ENCODE results near the gene INPP4B. TPM values are rescaled to one million over a fixed set of nuclear protein-coding genes. Genes with fewer than 3 reads are reported as not detected.

INPP4B gene
- total RNA-seq, 2 experiments from 2014 or later: 55.7 to 60.5 TPM

DNA sequence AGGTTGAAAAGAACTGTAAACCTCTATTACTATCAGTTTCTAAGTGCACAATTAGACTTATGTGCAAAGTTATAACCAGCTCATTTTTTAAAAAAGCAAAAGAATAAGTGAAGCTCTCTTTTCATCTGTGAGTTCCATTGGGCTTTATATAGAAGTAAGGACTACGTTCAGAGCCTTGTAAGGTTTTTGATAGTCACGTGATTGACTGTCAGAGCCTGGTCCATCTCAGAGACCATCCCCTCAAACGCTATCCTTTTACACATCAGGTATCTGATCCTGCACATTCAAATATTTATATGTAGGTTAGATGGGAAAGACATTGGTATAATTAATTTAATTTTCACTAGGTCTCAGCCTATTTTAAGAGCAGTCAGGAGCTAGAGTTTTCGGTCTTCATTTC is 279.3 kb downstream of the INPP4B start:
- peak overlapping the region; percentile 94 for H3K27ac Mint-ChIP-seq

DNA sequence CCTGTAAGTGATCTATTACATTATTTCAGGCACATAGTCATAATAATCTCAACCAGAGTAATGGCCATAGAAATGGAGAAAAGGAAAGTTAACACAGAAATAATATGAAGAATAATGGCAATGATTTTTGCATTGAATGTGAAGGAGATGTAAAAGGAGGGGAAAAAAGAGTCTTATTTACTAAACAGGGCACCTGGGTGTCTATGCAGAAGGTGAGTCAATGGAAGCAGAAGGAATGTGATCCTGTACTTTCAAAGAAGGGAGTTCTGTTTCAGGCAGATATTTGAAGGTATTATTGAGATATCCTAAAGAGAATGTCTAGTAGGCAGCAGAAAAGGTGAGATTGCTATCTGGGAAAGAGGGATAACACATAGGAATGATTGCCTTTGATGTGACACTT is 279.9 kb downstream of the INPP4B start:
- H3K27me3 Mint-ChIP-seq (ENCODE audit: low read depth): no peaks in the 10 kb centered on the region
- DNase-seq: no peak
- peak overlapping the region; percentile 77 for H3K4me3 Mint-ChIP-seq
- no peaks in the 10 kb centered on the region for H3K9me3 Mint-ChIP-seq
- peak overlapping the region; percentile 94 for H3K27ac Mint-ChIP-seq
- intact Hi-C loops (cut with micrococcal nuclease): loop anchor here (1.0 to 5.0 kb wide), 10 partner anchors 31 to 1345 kb away; partner anchors contain the start of genes INPP4B, SMARCA5 and ZNF330
- H3K36me3 Mint-ChIP-seq (ENCODE audit: low read depth): peaks cover 45% of the 10 kb centered on the region
- peaks cover 47% of the 10 kb centered on the region for H3K4me1 Mint-ChIP-seq (ENCODE audit: low read depth)
- CTCF ChIA-PET: interaction anchor here (1.2 to 2.8 kb wide), 9 partner anchors 9 to 272 kb away, joined by 4 to 27 read pairs (median 8); no protein-coding TSS in a partner anchor

More for the DNA sequence above, 279.3 kb downstream of the INPP4B start:
- Mint-ChIP-seq H3K4me3 (peak overlapping the region; percentile 77), H3K9me3 (no peaks in the 10 kb centered on the region), H3K36me3 (ENCODE audit: low read depth) (peaks cover 45% of the 10 kb centered on the region), H3K4me1 (ENCODE audit: low read depth) (peaks cover 48% of the 10 kb centered on the region), H3K27me3 (ENCODE audit: low read depth) (no peaks in the 10 kb centered on the region)
- CTCF ChIA-PET: interaction anchor here (0.8 to 2.8 kb wide), 16 partner anchors 9 to 272 kb away, joined by 3 to 27 read pairs (median 6); no protein-coding TSS in a partner anchor
- no peak for DNase-seq
- intact Hi-C loops (cut with micrococcal nuclease): loop anchor here (1.0 to 5.0 kb wide), 13 partner anchors 32 to 1346 kb away; partner anchors contain the start of genes INPP4B, SMARCA5 and ZNF330

DNA sequence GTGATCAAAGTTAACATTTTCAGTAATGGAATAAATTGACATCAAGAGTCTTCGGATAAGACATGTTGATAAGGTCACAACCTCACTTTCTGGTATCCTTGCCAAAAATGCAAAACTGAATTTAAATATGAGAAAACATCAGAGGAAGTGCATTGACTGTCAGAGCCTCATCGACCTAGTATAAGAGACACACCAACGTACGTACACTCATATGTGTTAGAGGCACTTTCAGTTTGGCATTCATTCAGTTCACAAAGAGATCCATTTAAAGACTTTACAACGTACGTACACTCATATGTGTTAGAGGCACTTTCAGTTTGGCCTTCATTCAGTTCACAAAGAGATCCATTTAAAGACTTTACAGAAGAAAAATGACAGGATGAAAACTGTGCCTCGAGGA is 280.3 kb downstream of the INPP4B start:
- peak overlapping the region; percentile 94 for H3K27ac Mint-ChIP-seq
- DNase-seq: peak; percentile 43
- H3K36me3 Mint-ChIP-seq (ENCODE audit: low read depth): peaks cover 41% of the 10 kb centered on the region
- H3K4me3 Mint-ChIP-seq: peak overlapping the region; percentile 77
- peaks cover 43% of the 10 kb centered on the region for H3K4me1 Mint-ChIP-seq (ENCODE audit: low read depth)
- intact Hi-C loops (cut with micrococcal nuclease): loop anchor here (1.0 to 5.0 kb wide), 15 partner anchors 9 to 1345 kb away; partner anchors contain the start of genes INPP4B, SMARCA5 and ZNF330
- H3K9me3 Mint-ChIP-seq: no peaks in the 10 kb centered on the region
- CTCF ChIA-PET: interaction anchor here (1.2 to 2.5 kb wide), 3 partner anchors 163 to 271 kb away, joined by 4 to 10 read pairs (median 8); no protein-coding TSS in a partner anchor
- H3K27me3 Mint-ChIP-seq (ENCODE audit: low read depth): no peaks in the 10 kb centered on the region

DNA sequence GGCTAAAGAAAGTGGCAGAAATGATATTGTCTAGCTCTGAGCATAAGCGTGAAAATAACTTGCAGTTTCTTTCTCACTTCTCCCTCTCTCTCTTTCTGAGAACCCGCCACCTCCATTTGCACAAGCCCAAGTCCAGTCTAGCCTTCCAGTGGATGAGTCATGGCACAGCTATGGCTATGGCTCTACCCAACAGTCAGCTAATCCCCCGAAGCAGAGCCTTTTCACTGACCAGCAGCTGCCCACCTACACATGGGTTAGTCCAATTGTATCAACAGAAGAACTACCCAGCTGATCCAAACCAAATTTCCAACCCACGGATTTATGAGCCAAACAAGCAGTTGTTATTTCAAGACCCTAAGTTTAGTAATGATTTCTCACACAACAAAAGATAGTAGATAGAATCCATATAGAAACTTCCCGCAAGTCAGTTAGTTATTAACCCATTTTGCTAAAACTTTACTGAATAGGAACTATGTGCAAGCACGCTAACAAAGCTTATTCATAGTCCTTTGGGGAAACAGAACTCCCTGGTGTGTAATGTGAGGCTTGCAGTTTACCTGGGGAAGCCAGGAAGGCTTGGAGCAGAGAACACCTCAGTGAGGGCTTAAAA is 282.3 kb downstream of the INPP4B start:
- CTCF ChIA-PET: interaction anchor here (1.7 kb wide), 1 partner anchor 64 kb away, joined by 4 read pairs; no protein-coding TSS in a partner anchor
- peak overlapping the region; percentile 90 for H3K27ac Mint-ChIP-seq
- no peaks in the 10 kb centered on the region for H3K27me3 Mint-ChIP-seq (ENCODE audit: low read depth)
- intact Hi-C loops (cut with micrococcal nuclease): no loop called here
- DNase-seq: no peak
- H3K9me3 Mint-ChIP-seq: no peaks in the 10 kb centered on the region
- peaks cover 52% of the 10 kb centered on the region for H3K4me1 Mint-ChIP-seq (ENCODE audit: low read depth)
- H3K36me3 Mint-ChIP-seq (ENCODE audit: low read depth): peaks cover 30% of the 10 kb centered on the region
- peak overlapping the region; percentile 32 for H3K4me3 Mint-ChIP-seq

DNA sequence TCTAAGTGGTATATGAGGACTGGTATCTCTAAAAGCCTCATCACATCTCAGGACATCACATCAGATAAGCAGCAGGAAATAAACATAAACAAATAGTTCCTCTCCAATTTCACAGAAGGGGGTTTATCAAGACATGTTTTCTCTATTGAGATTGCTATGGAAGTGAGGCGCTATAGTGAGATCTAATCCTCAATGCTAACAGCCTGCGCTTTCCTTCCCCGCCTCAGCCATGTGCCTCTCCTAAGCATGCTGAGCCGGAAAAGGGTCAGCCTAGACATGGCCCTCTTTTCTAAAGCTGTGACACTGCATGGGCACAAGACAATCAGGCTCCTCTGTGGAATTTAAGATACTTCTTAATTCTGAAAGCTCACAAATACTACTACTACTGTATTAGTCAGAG is 286.1 kb downstream of the INPP4B start:
- peaks cover 3% of the 10 kb centered on the region for H3K36me3 Mint-ChIP-seq (ENCODE audit: low read depth)
- no peak for DNase-seq
- peak overlapping the region; percentile 52 for H3K4me3 Mint-ChIP-seq
- intact Hi-C loops (cut with micrococcal nuclease): no loop called here
- H3K4me1 Mint-ChIP-seq (ENCODE audit: low read depth): peaks cover 77% of the 10 kb centered on the region
- H3K27ac Mint-ChIP-seq: peak overlapping the region; percentile 71
- CTCF ChIA-PET: interaction anchor here (0.9 to 1.4 kb wide), 2 partner anchors 12 to 206 kb away, joined by 3 to 5 read pairs; no protein-coding TSS in a partner anchor
- H3K27me3 Mint-ChIP-seq (ENCODE audit: low read depth): no peaks in the 10 kb centered on the region
- no peaks in the 10 kb centered on the region for H3K9me3 Mint-ChIP-seq

DNA sequence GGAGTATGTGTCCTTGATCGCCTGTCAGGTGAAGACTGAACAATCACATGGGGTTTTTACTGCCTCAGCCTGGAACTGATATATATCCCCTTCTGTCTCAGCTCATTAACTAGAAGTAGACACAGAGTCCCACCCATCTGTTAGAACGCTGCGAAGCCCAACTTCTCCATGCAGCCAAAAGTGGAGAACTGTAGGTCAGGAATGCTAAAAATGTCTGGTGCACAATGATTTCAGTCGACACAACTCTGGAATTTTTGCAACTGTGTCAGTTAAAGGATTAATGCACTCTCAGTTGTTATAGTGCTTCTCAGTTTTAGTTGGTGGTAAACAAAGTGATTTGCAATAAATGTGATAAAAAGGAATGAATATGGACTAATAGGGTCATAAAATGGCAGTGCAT is 287.2 kb downstream of the INPP4B start:
- Mint-ChIP-seq H3K27ac (peak overlapping the region; percentile 84), H3K4me3 (peak overlapping the region; percentile 49), H3K9me3 (no peaks in the 10 kb centered on the region), H3K27me3 (ENCODE audit: low read depth) (no peaks in the 10 kb centered on the region), H3K4me1 (ENCODE audit: low read depth) (peaks cover 77% of the 10 kb centered on the region), H3K36me3 (ENCODE audit: low read depth) (peaks cover 7% of the 10 kb centered on the region)
- intact Hi-C loops (cut with micrococcal nuclease): loop anchor here (1.0 kb wide), 1 partner anchor 9 kb away; no protein-coding TSS in a partner anchor
- no peak for DNase-seq
- CTCF ChIA-PET: interaction anchor here (0.7 to 3.3 kb wide), 4 partner anchors 8 to 1974 kb away, joined by 3 to 14 read pairs (median 4); no protein-coding TSS in a partner anchor

DNA sequence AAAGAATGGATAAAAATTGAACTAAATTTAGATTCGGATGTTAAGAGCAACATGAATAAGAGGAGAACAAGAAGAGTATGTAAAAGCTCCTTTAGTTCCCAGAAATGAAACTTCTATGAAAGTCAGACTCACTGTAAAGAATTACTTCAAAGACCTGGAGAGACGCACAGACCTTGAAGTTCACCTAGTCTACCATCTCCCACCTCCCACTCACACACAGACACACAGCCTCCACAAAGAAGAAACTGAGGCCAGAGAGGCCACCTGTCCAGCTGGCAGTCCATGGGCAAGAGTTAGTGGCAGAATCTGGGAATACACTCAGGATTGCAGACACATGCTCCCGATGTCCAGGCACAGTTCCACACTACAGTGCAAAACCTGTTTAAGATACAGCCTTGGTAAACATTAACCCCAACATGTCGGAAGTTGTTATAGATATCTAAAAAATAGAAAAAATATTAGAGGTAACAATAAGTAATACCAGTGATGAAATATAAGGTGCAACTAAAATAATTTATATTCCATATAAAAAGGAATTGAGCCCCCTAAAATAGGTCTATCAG is 288.8 kb downstream of the INPP4B start:
- peak overlapping the region; percentile 91 for H3K27ac Mint-ChIP-seq
- peaks cover 78% of the 10 kb centered on the region for H3K4me1 Mint-ChIP-seq (ENCODE audit: low read depth)
- H3K9me3 Mint-ChIP-seq: no peaks in the 10 kb centered on the region
- H3K27me3 Mint-ChIP-seq (ENCODE audit: low read depth): no peaks in the 10 kb centered on the region
- peaks cover 4% of the 10 kb centered on the region for H3K36me3 Mint-ChIP-seq (ENCODE audit: low read depth)
- DNase-seq: no peak
- CTCF ChIA-PET: interaction anchor here (0.7 to 3.3 kb wide), 6 partner anchors 10 to 209 kb away, joined by 3 to 14 read pairs (median 4); no protein-coding TSS in a partner anchor
- H3K4me3 Mint-ChIP-seq: peak overlapping the region; percentile 60
- intact Hi-C loops (cut with micrococcal nuclease): loop anchor here (2.0 kb wide), 2 partner anchors 151 to 267 kb away; no protein-coding TSS in a partner anchor

DNA sequence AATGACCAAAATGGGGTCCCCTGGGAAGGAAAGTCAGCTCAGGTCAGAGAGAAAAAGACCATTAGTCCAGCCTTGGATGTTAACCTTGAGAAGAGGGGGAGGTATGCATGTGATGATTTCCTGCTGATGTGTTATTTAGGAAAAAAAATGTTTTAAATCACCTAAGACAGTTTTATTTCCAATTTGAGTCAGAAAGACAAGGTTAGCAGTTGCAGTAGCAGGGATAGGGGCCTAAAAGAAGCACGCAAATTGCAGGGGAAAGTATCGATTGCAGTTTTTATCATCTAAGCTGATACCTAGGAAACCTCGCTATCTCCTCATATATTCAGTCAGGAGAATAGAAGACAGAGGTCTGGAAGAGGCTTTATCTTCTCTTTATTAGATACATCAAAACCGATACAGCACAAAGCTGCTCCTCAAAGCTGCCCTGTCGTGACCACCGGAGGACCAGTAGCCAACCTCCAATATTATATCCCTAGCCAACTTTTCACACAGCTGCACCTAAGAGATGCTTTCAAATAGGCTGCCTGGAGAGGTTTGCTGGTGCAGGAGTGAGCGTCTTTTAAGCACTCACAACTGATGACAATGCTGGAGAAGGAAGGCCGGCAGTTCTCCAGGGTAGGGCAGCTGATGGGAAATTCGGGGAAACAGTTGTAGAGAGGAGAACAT is 289.4 kb downstream of the INPP4B start:
- Mint-ChIP-seq H3K27me3 (ENCODE audit: low read depth) (no peaks in the 10 kb centered on the region), H3K9me3 (no peaks in the 10 kb centered on the region), H3K36me3 (ENCODE audit: low read depth) (peaks cover 4% of the 10 kb centered on the region), H3K27ac (peak overlapping the region; percentile 91), H3K4me1 (ENCODE audit: low read depth) (peaks cover 79% of the 10 kb centered on the region), H3K4me3 (peak overlapping the region; percentile 60)
- CTCF ChIA-PET: interaction anchor here (0.7 to 3.3 kb wide), 4 partner anchors 10 to 209 kb away, joined by 3 to 14 read pairs (median 8); no protein-coding TSS in a partner anchor
- intact Hi-C loops (cut with micrococcal nuclease): loop anchor here (1.0 to 2.0 kb wide), 3 partner anchors 9 to 268 kb away; no protein-coding TSS in a partner anchor
- peak; percentile 39 for DNase-seq

DNA sequence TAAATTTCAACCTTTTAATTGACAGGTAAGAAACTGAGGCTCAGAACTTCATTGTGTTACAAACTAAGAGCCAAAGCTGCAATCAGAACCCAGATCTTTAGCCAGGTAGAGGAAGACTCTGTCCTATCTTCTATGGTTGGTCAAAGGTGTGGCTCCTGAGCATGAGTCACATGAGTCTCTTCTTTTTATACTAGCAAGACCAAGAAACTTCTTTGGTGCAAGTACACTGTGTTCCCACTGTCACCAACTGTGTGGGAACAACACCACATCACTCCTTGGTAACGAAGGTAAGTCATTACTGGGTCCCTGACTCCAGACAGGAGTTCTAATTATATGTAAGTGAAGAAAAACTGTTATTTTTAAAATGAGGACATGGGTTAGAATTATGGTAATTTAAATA is 290.1 kb downstream of the INPP4B start:
- Mint-ChIP-seq H3K4me1 (ENCODE audit: low read depth) (peaks cover 85% of the 10 kb centered on the region), H3K27ac (peak overlapping the region; percentile 91), H3K27me3 (ENCODE audit: low read depth) (no peaks in the 10 kb centered on the region), H3K36me3 (ENCODE audit: low read depth) (peaks cover 6% of the 10 kb centered on the region), H3K4me3 (peak overlapping the region; percentile 60), H3K9me3 (no peaks in the 10 kb centered on the region)
- peak; percentile 26 for DNase-seq
- intact Hi-C loops (cut with micrococcal nuclease): loop anchor here (1.0 to 2.0 kb wide), 3 partner anchors 9 to 269 kb away; no protein-coding TSS in a partner anchor
- CTCF ChIA-PET: interaction anchor here (2.2 to 3.3 kb wide), 2 partner anchors 11 to 149 kb away, joined by 13 to 14 read pairs; no protein-coding TSS in a partner anchor

DNA sequence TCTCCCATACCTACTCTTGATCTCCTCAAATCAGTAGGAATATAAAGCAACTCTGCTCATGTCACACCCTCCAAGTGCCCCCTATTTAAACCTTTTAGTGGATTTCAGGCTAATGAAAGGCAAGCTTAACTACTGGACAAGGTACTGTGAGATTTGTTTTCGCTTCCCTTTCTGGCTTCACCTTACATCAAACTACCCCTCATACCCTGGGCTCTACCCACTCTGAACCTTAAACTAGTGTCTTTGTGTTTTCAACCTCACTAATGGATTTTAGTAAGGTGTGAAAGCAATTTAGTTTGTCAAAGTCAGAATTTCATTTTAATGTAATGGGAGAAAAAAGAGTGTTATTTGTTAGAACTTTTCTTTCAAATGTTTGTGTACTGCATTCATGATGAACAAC is 291.7 kb downstream of the INPP4B start:
- no peak overlapping the region for H3K4me3 Mint-ChIP-seq
- DNase-seq: no peak
- CTCF ChIA-PET: interaction anchor here (0.7 to 1.6 kb wide), 4 partner anchors 10 to 148 kb away, joined by 4 to 7 read pairs (median 6); no protein-coding TSS in a partner anchor
- intact Hi-C loops (cut with micrococcal nuclease): loop anchor here (5.0 kb wide), 2 partner anchors 427 to 917 kb away; partner anchors contain the start of gene IL15
- peaks cover 6% of the 10 kb centered on the region for H3K36me3 Mint-ChIP-seq (ENCODE audit: low read depth)
- no peak overlapping the region for H3K27ac Mint-ChIP-seq
- H3K4me1 Mint-ChIP-seq (ENCODE audit: low read depth): peaks cover 88% of the 10 kb centered on the region
- H3K27me3 Mint-ChIP-seq (ENCODE audit: low read depth): no peaks in the 10 kb centered on the region
- H3K9me3 Mint-ChIP-seq: no peaks in the 10 kb centered on the region

DNA sequence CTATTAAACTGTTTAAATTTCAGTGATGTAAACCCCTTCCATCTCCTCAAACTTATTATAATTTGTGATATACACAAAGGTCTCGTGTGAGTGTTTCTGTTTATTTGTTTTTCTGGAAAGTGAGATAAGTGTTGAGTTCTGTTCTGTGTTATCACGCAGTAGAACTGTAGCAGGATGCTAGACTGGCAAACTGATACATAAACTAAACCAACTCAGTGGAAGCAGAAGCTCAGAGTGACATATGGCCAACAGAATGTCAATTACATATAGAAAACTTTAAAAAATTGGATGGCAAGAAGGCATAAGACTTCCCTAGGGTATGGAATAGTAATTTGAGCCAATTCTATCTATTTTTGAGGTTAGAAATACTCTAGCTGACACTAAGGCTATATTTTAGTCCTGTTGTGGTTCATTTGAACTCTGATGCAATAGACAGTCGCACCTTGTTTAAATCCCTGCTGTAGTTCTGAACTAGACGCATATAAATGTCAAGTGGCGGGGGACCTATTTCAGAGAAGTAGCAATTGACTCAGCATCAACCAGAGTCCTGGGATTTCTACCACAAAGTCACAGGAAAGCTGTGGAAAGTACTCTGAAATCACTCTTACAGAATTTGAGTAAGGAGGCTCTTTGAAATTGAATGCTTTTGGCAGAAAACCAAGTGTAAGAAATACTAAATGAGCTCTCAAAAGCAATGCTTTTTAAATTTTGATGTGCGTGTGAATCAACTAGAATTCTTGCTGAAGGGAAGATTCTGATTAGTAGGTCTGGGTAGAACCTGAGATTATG is 294.4 kb downstream of the INPP4B start:
- peak overlapping the region; percentile 82 for H3K27ac Mint-ChIP-seq
- peaks cover 8% of the 10 kb centered on the region for H3K36me3 Mint-ChIP-seq (ENCODE audit: low read depth)
- H3K4me3 Mint-ChIP-seq: no peak overlapping the region
- no peaks in the 10 kb centered on the region for H3K27me3 Mint-ChIP-seq (ENCODE audit: low read depth)
- peaks cover 86% of the 10 kb centered on the region for H3K4me1 Mint-ChIP-seq (ENCODE audit: low read depth)
- no peak for DNase-seq
- CTCF ChIA-PET: interaction anchor here (1.1 to 2.3 kb wide), 6 partner anchors 15 to 196 kb away, joined by 3 to 5 read pairs (median 4); no protein-coding TSS in a partner anchor
- no peaks in the 10 kb centered on the region for H3K9me3 Mint-ChIP-seq
- intact Hi-C loops (cut with micrococcal nuclease): loop anchor here (2.0 to 5.0 kb wide), 4 partner anchors 161 to 914 kb away; partner anchors contain the start of genes IL15 and INPP4B

Measured in activated naive CD4-positive, alpha-beta T cell treated with anti-CD3 and anti-CD28 coated beads for 36 hours (primary cell).